ENCODE data around the gene EZR.
A peak's percentile ranks its signal among the peaks of the same experiment; 100 is the strongest.

Gene EZR

DNA sequence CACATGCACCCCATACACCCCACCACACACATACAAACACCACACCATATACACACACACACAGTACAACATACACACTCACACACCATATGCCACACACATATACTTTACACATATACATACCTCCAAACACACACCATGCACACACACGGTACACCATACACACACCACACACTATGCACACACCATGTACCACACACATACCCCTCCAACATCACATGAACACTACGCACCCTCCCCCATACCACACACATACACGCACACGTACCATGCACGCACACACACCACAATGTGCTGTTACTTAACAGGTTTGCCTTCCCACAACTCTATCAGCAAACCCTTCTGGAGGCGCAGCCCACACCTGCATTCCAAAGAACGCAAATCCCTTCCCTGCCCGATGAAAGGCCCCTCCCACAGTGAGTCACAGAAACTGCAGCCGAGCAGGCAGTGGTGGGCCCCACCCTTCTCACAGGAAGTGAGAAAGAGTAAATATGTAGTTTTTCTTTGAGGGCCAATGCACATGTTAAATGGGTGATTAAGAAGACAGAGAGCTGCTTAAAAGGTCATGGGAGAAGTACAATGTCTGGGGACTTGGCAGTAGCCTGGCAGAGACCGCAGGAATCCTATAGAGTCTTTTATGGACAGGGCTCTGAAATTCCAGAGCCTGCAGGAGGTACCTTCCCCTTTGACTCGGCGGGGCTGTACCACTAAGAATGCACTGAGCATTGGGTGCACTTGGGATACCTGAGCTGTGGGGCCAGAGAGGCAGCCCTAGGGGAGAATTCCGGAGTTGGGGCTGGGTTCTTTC is 34.1 kb upstream of the EZR start:
- FAIRE-seq: peak; percentile 21
- DNase-seq (ENCODE audit: insufficient read length): peak; percentile 65

DNA sequence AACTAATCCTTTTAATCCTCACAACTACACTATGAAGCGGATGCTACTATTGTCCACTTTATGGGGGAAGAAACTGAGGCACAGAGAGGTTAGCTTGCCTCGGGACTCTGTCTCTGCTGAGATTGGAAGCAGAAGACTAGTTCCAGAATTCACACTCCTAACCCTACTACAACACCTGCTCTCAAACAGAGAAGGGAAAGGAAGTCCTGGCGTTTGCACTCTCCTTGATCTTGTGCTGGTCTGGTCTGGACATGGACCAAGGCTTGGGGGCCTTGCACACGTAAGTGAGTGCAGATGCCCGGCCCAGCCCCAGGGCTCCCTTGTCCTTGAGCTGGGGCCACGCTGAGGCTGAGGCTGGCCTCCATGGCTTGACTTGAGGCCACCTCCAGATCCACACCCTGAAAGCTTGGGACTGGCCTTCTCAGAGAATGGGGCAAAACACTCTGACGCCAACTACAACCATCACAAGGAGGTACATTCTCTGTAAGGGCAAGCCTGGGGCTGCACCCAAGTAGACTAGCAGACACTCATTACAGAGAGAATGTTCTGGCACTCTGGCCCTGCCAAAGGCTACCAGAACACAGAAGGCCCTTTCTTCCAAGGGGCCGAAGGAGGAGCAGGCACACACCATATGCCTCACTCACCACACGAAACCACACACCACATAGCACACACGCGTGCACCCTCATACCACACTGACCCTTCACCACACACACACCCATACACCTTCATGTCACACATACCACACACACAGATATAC is 33.3 kb upstream of the EZR start:
- TF ChIP-seq POLR2AphosphoS5 (IDR thresholded peaks at IDR 0.05; ENCODE audit: low read depth, low read length): no peak
- no peak for TF ChIP-seq POLR2A (IDR thresholded peaks at IDR 0.05; ENCODE audit: low read depth, low read length)
- TF ChIP-seq TAF1 (IDR thresholded peaks at IDR 0.05; ENCODE audit: borderline replicate concordance, low read depth, low read length): no peak
- no peak for FAIRE-seq
- DNase-seq (ENCODE audit: insufficient read length): no peak

More for the DNA sequence above, 34.1 kb upstream of the EZR start:
- no peak for TF ChIP-seq TAF1 (IDR thresholded peaks at IDR 0.05; ENCODE audit: borderline replicate concordance, low read depth, low read length)
- no peak for TF ChIP-seq POLR2AphosphoS5 (IDR thresholded peaks at IDR 0.05; ENCODE audit: low read depth, low read length)
- no peak; the same call in 1 of the 2 replicates for TF ChIP-seq POLR2A (IDR thresholded peaks at IDR 0.05; ENCODE audit: low read depth, low read length)

DNA sequence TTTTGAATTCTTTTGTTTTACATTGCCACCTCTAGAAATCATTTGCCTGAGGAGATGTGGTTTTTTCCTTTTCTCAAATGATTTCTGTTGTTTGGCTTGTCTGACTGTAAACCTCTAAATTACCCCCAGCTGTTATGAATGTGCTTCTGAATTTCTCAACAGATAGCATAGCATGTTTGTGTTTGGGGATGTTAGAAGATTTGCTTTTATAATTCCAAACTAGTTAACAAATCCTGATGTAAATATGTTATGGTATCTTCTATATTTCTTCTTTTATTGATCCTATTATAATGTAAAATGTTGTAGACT is 31.6 kb upstream of the EZR start:
- TF ChIP-seq POLR2AphosphoS5 (IDR thresholded peaks at IDR 0.05; ENCODE audit: low read depth, low read length) (no peak), TAF1 (IDR thresholded peaks at IDR 0.05; ENCODE audit: borderline replicate concordance, low read depth, low read length) (no peak), POLR2A (IDR thresholded peaks at IDR 0.05; ENCODE audit: low read depth, low read length) (no peak)
- DNase-seq (ENCODE audit: insufficient read length): no peak
- no peak for FAIRE-seq

DNA sequence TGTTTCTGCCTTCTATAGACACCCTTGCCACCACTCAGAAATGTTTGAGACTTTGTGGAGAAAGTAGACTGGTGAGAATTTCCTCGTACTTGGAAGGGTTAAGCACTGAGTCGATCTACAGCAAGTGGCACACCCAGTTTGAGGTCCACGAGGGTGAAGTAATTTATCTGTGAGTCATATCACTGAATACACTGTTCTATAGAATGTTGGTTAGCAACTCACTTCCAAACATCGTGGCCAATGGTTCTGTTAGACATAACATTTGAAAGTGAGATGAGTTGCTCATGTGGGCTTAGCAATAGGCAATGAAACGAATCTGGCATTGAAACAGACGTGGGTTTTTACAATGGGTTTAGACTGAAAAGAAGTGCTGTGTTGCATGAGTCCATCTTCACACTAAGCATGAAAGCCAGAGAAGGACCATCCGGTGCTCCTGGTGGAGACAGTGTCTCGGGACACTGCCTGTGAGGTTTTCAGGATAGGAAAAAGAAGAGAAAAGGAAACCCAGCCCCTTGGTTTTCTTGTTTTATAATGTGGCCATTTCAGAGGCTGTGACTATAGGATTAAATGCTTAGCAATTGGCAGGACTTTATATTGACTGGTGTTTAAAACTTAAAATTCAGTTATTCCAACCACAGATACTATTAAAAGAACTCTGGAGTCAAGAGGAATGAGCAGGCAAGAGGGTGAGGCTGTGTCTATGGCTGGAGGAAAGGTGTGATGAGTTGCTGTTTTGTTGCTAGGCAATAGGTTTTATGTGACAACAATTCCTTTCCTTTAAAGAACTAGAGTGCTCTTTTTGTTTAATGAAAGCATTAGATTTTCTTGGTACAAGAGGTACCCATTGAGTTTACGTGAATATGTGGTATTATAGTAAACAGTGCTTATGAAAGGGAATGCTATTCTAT is 31.0 kb upstream of the EZR start:
- TF ChIP-seq POLR2AphosphoS5 (IDR thresholded peaks at IDR 0.05; ENCODE audit: low read depth, low read length): no peak
- no peak for TF ChIP-seq TAF1 (IDR thresholded peaks at IDR 0.05; ENCODE audit: borderline replicate concordance, low read depth, low read length)
- TF ChIP-seq POLR2A (IDR thresholded peaks at IDR 0.05; ENCODE audit: low read depth, low read length): no peak
- DNase-seq (ENCODE audit: insufficient read length): no peak
- FAIRE-seq: no peak

DNA sequence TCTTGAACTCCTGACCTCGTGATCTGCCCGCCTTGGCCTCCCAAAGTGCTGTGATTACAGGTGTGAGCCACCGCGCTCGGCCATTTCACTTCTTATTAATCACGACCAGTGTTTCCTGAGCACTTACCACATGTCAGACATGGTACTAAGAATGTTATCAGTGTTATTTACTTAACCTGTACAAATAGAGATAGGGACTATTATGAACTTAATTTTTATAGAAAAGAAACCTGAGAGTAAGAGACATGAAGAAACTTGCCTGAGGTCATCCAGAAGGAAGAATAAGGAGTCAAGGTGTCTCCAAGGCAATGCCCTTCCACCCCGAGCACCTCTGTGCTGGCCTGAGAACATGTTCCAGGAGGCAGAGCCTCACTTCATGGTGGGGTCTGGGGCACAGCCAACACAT is 29.3 kb upstream of the EZR start:
- FAIRE-seq: no peak
- no peak for TF ChIP-seq POLR2AphosphoS5 (IDR thresholded peaks at IDR 0.05; ENCODE audit: low read depth, low read length)
- TF ChIP-seq TAF1 (IDR thresholded peaks at IDR 0.05; ENCODE audit: borderline replicate concordance, low read depth, low read length): no peak
- no peak for TF ChIP-seq POLR2A (IDR thresholded peaks at IDR 0.05; ENCODE audit: low read depth, low read length)
- no peak for DNase-seq (ENCODE audit: insufficient read length)

DNA sequence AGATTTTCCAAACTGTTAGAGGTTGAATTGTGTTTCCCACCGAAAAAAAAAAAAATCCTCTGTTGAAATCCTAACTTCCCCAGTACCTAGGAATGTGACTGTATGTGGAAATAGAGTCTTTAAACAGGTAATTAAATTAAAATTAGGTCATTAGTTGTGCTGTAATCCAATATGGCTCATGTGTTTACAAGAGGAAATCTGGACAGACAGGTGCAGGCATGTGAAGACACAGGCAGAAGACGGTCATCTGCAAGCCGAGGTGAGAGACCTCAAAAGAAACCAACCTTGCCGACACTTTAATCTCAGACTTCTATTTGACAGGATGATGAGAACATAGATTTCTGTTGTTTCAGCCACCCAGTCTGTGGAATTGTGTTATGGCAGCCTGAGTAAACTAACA is 28.6 kb upstream of the EZR start:
- TF ChIP-seq POLR2A (IDR thresholded peaks at IDR 0.05; ENCODE audit: low read depth, low read length): no peak
- no peak for TF ChIP-seq TAF1 (IDR thresholded peaks at IDR 0.05; ENCODE audit: borderline replicate concordance, low read depth, low read length)
- no peak for TF ChIP-seq POLR2AphosphoS5 (IDR thresholded peaks at IDR 0.05; ENCODE audit: low read depth, low read length)
- no peak for DNase-seq (ENCODE audit: insufficient read length)
- no peak for FAIRE-seq

DNA sequence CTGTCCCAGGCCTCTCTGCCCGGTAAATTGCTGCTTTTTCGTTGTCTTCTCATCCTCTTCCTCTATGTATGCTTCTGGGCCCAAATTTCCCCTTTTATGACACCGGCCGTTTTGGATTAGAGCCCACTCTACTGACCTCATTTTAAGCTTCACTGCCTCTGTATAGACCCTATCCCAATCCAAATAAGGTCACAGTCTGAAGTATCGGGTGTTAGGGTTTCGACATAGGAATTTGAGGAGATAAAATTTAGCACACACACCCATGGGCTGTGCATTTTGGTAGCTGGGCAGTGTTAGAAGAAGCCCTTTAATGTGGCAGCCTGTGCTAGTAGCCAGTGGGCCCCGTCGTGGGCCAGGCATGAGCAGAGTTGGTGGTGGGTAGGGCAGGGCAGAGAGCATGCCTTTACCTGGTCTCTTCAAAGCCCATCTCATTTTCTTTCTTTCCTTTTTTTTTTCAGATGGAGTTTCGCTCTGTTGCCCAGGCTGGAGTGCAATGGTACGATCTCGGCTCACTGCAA is 27.9 kb upstream of the EZR start:
- no peak for FAIRE-seq

DNA sequence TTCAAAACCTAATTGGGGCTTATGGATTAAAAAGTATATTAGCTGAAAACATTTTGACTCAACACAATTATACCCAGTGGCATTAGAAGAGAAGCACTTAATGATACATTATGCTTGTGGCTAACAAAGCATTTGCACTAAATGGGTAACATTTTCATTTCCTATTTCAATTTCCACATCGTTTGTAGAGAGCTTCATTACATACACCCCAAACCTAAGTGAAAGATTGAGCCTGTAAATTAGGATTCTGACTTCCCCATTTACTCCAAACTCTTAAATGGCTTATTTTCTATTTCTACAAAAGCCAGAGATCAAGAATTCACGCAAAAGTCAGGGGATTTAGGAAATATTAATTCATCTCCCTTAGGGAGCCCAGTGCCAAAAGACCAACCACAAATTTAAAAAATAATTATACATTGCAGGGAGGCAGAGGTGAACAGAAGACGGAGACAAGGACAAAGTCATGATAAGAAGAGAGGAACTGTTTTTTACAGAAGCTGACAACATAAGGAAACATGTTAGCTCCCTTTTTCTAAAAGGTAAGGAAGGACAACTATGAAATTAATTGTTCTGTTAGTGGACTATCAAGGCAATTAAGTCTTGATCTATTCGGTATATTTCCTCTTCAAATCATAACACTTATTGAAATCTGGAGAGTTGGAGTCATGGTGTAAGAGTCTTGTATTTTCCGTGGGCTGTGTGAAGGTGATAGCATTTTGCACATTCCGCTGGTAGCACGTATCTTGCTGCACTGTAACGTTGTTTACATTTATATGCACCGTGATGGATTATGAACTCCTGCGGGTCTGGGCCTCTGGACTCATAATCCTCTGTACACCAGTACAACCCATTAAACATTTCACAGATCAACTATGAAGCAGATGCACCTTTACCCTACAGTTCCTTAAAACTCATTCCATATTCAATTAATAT is 24.8 kb upstream of the EZR start:
- no peak for DNase-seq (ENCODE audit: insufficient read length)
- TF ChIP-seq TAF1 (IDR thresholded peaks at IDR 0.05; ENCODE audit: borderline replicate concordance, low read depth, low read length) (no peak), POLR2AphosphoS5 (IDR thresholded peaks at IDR 0.05; ENCODE audit: low read depth, low read length) (no peak), POLR2A (IDR thresholded peaks at IDR 0.05; ENCODE audit: low read depth, low read length) (no peak)
- FAIRE-seq: no peak

More for the DNA sequence above, 27.9 kb upstream of the EZR start:
- TF ChIP-seq TAF1 (IDR thresholded peaks at IDR 0.05; ENCODE audit: borderline replicate concordance, low read depth, low read length): no peak
- no peak for TF ChIP-seq POLR2AphosphoS5 (IDR thresholded peaks at IDR 0.05; ENCODE audit: low read depth, low read length)
- no peak for TF ChIP-seq POLR2A (IDR thresholded peaks at IDR 0.05; ENCODE audit: low read depth, low read length)
- DNase-seq (ENCODE audit: insufficient read length): no peak

DNA sequence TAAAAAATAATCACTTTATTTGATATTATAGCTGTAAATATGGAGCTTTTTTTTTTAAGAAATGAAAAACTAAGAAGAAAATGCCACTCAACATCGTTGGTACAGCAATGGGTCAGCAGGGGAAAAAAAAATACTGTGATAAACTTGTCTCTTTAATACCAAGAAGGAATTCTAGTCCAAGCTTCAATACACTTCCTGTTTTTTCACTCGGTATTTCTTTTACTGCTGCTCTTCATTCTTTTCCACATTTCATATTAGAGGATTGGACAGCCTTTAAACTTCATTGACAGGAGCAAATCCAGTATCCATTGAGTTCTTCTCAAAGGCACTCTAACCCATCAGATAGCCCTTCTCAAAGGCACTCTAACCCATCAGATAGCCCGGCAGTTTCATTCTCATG is 22.2 kb upstream of the EZR start:
- no peak for DNase-seq (ENCODE audit: insufficient read length)
- no peak for FAIRE-seq
- TF ChIP-seq POLR2AphosphoS5 (IDR thresholded peaks at IDR 0.05; ENCODE audit: low read depth, low read length): no peak

DNA sequence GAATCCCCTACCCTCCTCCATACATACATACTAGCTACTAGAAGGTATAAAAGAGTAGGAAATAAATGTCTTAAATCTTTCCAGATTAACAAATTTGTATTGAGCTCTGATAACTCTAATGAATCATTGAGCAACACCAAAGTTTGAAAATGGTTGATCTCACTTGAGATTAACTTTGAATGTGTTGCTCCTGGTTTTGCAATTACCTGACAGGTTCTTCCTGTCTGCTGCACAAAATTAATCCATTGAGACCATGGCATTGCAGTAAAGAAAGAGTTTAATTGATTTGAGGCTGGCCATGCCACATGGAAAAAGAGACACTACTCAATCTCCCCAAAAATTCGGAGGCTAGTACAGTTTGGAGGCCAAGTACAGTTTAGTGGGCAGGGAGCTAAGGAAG is 21.3 kb upstream of the EZR start:
- TF ChIP-seq POLR2A (IDR thresholded peaks at IDR 0.05; ENCODE audit: low read depth, low read length): no peak
- no peak for TF ChIP-seq POLR2AphosphoS5 (IDR thresholded peaks at IDR 0.05; ENCODE audit: low read depth, low read length)
- TF ChIP-seq TAF1 (IDR thresholded peaks at IDR 0.05; ENCODE audit: borderline replicate concordance, low read depth, low read length): no peak
- FAIRE-seq (no peak), DNase-seq (ENCODE audit: insufficient read length) (no peak)

Measured in GM12892 (cell line).